Caco-2 (cell line): ENCODE measurements around the gene MPST. TPM values are rescaled to one million over a fixed set of nuclear protein-coding genes. Genes with fewer than 3 reads are reported as not detected.

Experiments
- BruUV-seq: library from RNA; stranded (reverse); fragments of 400-500 nt; replicated peaks from 2 replicates; lab custom pipeline; 2021; lab: Mats Ljungman, UMichigan
- CTCF ChIA-PET: fragments of 300-600 bp; sonication (Branson Sonifier 250); formaldehyde crosslinking; loops from one replicate; lab custom pipeline; 2022; ENCODE audit warnings: antibody characterized with exemption; lab: Charles Lee
- POLR2A ChIA-PET: fragments of 300-600 bp; sonication (Branson Sonifier 250); formaldehyde crosslinking; loops from one replicate; lab custom pipeline; 2022; ENCODE audit warnings: antibody characterized with exemption; lab: Charles Lee
- DNase-seq, 2 experiments: peaks; one replicate each; pipeline versions ENCODE4 v3.0.0 to v3.0.0-alpha.2; 2020 to 2022
- H3K27me3 ChIP-seq: replicated peaks from 2 replicates; pipeline ENCODE4 v1.6.0; 2011; ENCODE audit warnings: low read length; ENCODE audit not compliant: control insufficient read depth, insufficient read depth
- H3K36me3 ChIP-seq: 2 replicates; pipeline ENCODE4 v1.5.1; 2011; ENCODE audit warnings: low read length; ENCODE audit not compliant: control insufficient read depth, insufficient read depth
- H3K4me1 ChIP-seq: fragments of 250-450 bp; sonication (Bioruptor Pico); 2 replicates; pipeline ENCODE4 v1.5.1; 2020; ENCODE audit warnings: mild to moderate bottlenecking
- H3K4me3 ChIP-seq: 2 replicates; pipeline ENCODE4 v1.5.1; 2011; ENCODE audit warnings: low read depth, mild to moderate bottlenecking, control low read depth, low read length
- H3K9me3 ChIP-seq: fragments of 250-450 bp; sonication (Bioruptor Pico); 2 replicates; pipeline ENCODE4 v1.5.1; 2020; ENCODE audit warnings: mild to moderate bottlenecking, moderate library complexity
- H3K27ac Mint-ChIP-seq: one replicate; pipeline ENCODE4 v1.8.0; 2022; ENCODE audit warnings: mixed read lengths; ENCODE audit not compliant: unreplicated experiment
- H3K27me3 Mint-ChIP-seq: one replicate; pipeline ENCODE4 v1.8.0; 2022; ENCODE audit warnings: mixed read lengths; ENCODE audit not compliant: insufficient read depth, unreplicated experiment
- H3K36me3 Mint-ChIP-seq: one replicate; pipeline ENCODE4 v1.8.0; 2022; ENCODE audit warnings: mild to moderate bottlenecking, mixed read lengths; ENCODE audit not compliant: insufficient read depth, unreplicated experiment
- H3K4me1 Mint-ChIP-seq: one replicate; pipeline ENCODE4 v1.8.0; 2022; ENCODE audit warnings: low read depth, mixed read lengths; ENCODE audit not compliant: unreplicated experiment
- H3K4me3 Mint-ChIP-seq: one replicate; pipeline ENCODE4 v1.8.0; 2022; ENCODE audit warnings: mild to moderate bottlenecking, moderate library complexity, mixed read lengths; ENCODE audit not compliant: unreplicated experiment
- H3K9me3 Mint-ChIP-seq: one replicate; pipeline ENCODE4 v1.8.0; 2022; ENCODE audit warnings: mixed read lengths; ENCODE audit not compliant: unreplicated experiment
- CTCF ChIP-seq, 2 experiments: fragments of 200-600 bp in 1 of 2; IDR thresholded peaks; 1 replicate in 1 of 2; 2 replicates in 1 of 2; pipeline versions ENCODE4 v1.5.1 to v1.8.0; 2011 to 2022; ENCODE audit warnings: antibody characterized with exemption in 1 of 2, control low read depth in 1 of 2, inconsistent platforms in 1 of 2, low read depth in 1 of 2, low read length in 1 of 2, mild to moderate bottlenecking in 1 of 2, moderate library complexity in 1 of 2; ENCODE audit not compliant: insufficient read depth in 1 of 2, severe bottlenecking in 1 of 2, unreplicated experiment in 1 of 2
- intact Hi-C: fragments of 100-400 bp; cut with micrococcal nuclease; formaldehyde crosslinking; loops from one replicate; pipeline ENCODE4 v1.10.0; 2022; ENCODE audit not compliant: unreplicated experiment
- total RNA-seq: library from RNA; stranded (reverse); gene quantifications from 2 replicates; pipeline ENCODE4 v1.2.3, GENCODE V29; 2022

MPST gene
- total RNA-seq, 1 experiment from 2014 or later: 83.7 TPM

- no TSS peak for BruUV-seq
- H3K4me1 ChIP-seq: no peaks in the 10 kb centered on the region
- Mint-ChIP-seq H3K27me3 (peaks cover 6% of the 10 kb centered on the region), H3K4me3 (no peak overlapping the region), H3K36me3 (no peaks in the 10 kb centered on the region), H3K4me1 (no peaks in the 10 kb centered on the region), H3K27ac (no peak overlapping the region), H3K9me3 (no peaks in the 10 kb centered on the region)
- no peak overlapping the region for H3K4me3 ChIP-seq
- ChIA-PET CTCF (no interaction called here), POLR2A (no interaction called here)
- H3K27me3 ChIP-seq: peaks cover 2% of the 10 kb centered on the region; the same call in 1 of the 2 replicates
- no peak for DNase-seq
- no peak for TF ChIP-seq CTCF (IDR thresholded peaks at IDR 0.05; ENCODE audit: insufficient read depth in 1 of 2, low read depth in 1 of 2, low read length in 1 of 2, severe bottlenecking in 1 of 2, unreplicated experiment in 1 of 2)
- H3K9me3 ChIP-seq: no peaks in the 10 kb centered on the region
- intact Hi-C loops: loop anchor here (10.0 kb wide), 1 partner anchor 382 kb away; no protein-coding TSS in a partner anchor
- H3K36me3 ChIP-seq: no peaks in the 10 kb centered on the region
Measured at GRCh38 chr22:37072673-37073072, 53.1 kb downstream of the MPST start.

- Mint-ChIP-seq H3K36me3 (no peaks in the 10 kb centered on the region), H3K27me3 (peaks cover 17% of the 10 kb centered on the region), H3K4me3 (no peak overlapping the region), H3K9me3 (no peaks in the 10 kb centered on the region), H3K27ac (no peak overlapping the region), H3K4me1 (no peaks in the 10 kb centered on the region)
- Histone ChIP-seq H3K4me3 (no peak overlapping the region), H3K36me3 (no peaks in the 10 kb centered on the region), H3K27me3 (peaks cover 2% of the 10 kb centered on the region; the same call in 1 of the 2 replicates), H3K9me3 (no peaks in the 10 kb centered on the region), H3K4me1 (no peaks in the 10 kb centered on the region)
- ChIA-PET CTCF (no interaction called here), POLR2A (no interaction called here)
- DNase-seq: no peak
- intact Hi-C loops: loop anchor here (10.0 kb wide), 1 partner anchor 380 kb away; no protein-coding TSS in a partner anchor
- no peak for TF ChIP-seq CTCF (IDR thresholded peaks at IDR 0.05; ENCODE audit: insufficient read depth in 1 of 2, low read depth in 1 of 2, low read length in 1 of 2, severe bottlenecking in 1 of 2, unreplicated experiment in 1 of 2)
- BruUV-seq: no TSS peak
Measured at GRCh38 chr22:37074537-37074936, 55.0 kb downstream of the MPST start.

- POLR2A ChIA-PET: no interaction called here
- Histone ChIP-seq H3K4me1 (no peaks in the 10 kb centered on the region), H3K36me3 (no peaks in the 10 kb centered on the region), H3K9me3 (no peaks in the 10 kb centered on the region), H3K27me3 (peaks cover 2% of the 10 kb centered on the region; the same call in 1 of the 2 replicates), H3K4me3 (no peak overlapping the region)
- intact Hi-C loops: loop anchor here (5.0 to 10.0 kb wide), 2 partner anchors 72 to 380 kb away; partner anchors contain the start of gene IL2RB
- no peak overlapping the region for H3K27ac Mint-ChIP-seq
- H3K36me3 Mint-ChIP-seq: no peaks in the 10 kb centered on the region
- no peaks in the 10 kb centered on the region for H3K9me3 Mint-ChIP-seq
- no peaks in the 10 kb centered on the region for H3K4me1 Mint-ChIP-seq
- no peak for TF ChIP-seq CTCF (IDR thresholded peaks at IDR 0.05; ENCODE audit: insufficient read depth in 1 of 2, low read depth in 1 of 2, low read length in 1 of 2, severe bottlenecking in 1 of 2, unreplicated experiment in 1 of 2)
- no TSS peak for BruUV-seq
- H3K4me3 Mint-ChIP-seq: no peak overlapping the region
- H3K27me3 Mint-ChIP-seq: peaks cover 17% of the 10 kb centered on the region
- CTCF ChIA-PET: no interaction called here
- DNase-seq: no peak
Measured at GRCh38 chr22:37075046-37075445, 55.5 kb downstream of the MPST start.
